Iris pigment epithelial cell (primary cell): ENCODE results near the gene SMIM28.
A peak's percentile ranks its signal among the peaks of the same experiment; 100 is the strongest.
"Not testable (repeated sequence)": the region's sequence is repeated elsewhere in the genome, so short reads cannot be mapped to it uniquely, and the experiment has no call there.

Source experiments
- DNase-seq: peaks from one replicate; pipeline ENCODE4 v3.0.0-alpha.2; 2011; ENCODE audit warnings: low read depth

Gene SMIM28

DNA sequence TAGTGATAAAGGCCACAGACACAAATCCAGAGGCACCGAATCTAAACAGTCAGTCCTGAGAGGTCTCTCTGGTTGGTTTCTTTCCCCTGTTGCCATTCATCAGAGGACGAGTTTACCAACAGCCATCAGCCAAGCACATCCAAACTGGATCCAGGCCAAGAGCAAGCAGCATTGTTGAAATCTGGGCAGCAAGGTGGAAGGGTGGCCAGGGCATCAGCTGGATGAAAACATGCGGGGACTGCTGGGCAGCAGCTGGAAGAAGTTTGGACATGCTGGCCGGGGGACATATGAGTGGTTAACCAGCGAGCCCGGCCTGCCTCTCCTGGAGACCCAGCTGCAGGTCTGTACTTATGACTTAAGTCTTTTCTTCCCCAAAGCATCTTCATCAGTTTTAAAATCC, at the start of gene SMIM28:
TSS of gene SMIM28 (plus strand) at position 62 of the 400 bp plus-strand sequence. CDS start at position 230, 168 bp downstream.
- no peak for DNase-seq

DNA sequence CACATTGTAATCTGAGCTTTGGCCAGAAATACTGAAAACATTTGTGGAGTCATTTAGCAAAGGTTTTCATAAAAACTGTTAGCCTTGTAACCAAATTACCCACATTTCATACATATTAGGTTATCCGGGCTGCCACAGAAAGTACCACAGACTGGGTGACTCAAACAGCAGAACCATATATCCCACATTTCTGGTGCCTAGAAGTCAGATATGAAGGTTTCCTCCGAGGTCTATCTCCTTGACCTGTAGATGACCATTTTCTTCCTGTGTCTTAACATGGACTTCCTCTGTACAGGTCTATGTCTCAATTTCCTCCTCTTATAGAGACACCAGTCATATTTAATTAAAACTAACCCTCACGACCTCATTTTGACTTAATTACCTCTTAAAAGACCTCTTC, 49.5 kb upstream of the SMIM28 start:
- no peak for DNase-seq

DNA sequence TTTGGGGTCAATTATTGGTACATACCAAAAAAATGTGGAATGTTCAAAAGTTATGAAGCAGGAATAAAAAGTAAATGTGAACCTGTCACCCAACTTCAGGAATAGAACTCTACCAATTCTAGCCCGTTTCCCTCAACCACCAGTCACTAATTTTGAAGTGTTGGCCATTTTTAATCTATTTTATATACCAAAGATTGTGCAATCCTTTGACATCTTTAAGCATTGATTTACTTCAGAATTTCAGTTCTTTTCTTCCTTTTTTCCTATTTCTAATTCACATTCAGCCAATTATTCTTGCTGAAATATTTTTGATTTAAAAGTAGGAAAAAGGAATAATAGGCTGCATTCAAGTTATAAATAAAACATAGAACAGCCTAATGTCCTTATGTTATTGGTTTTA, 46.9 kb upstream of the SMIM28 start:
- DNase-seq, result no peak

DNA sequence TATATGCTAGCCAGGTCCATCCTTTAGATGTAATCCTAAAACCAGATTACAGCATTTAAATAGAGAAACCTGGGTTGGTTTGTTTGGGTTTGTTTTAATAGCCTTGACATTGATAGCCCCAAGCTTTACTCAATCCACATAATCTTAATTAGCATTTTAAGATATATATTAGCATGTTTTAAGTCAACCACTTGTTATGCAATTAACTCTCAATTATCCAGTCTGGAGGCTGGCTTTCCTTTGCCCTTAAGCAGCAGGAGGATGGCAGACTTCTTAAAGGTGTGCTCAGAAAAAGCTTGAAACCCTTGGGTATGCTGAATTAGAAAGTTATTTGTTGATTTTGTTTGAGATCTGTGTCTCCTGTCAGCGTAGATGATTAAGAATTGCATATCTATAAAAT, 46.3 kb upstream of the SMIM28 start:
- DNase-seq, result no peak

DNA sequence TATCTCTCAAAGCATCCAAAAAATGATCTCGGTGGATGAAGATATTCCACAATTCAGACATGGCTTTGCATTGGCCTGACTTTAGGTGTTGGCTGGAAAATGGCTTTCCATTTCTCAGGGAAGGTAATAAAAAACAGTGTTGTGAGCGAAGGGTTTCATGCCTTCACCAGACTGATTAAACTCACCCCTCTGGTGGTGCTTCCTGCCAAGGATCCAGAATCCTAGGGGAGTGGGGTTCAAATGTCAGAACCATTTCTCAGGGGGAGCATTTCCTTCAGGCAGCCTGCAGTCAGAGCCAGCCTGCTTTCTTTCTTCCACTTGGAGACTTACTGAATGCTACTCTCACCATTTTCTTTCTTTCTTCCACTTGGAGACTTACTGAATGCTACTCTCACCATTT, 45.7 kb upstream of the SMIM28 start:
- no peak for DNase-seq

DNA sequence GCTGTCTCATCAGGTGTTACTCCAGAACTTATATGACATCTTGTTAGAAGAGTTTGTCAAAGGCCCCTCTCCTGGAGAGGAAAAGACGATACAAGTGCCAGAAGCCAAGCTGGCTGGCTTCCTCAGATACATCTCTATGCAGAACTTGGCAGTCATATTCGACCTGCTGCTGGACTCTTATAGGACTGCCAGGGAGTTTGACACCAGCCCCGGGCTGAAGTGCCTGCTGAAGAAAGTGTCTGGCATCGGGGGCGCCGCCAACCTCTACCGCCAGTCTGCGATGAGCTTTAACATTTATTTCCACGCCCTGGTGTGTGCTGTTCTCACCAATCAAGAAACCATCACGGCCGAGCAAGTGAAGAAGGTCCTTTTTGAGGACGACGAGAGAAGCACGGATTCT, 43.7 kb upstream of the SMIM28 start:
- no peak for DNase-seq

DNA sequence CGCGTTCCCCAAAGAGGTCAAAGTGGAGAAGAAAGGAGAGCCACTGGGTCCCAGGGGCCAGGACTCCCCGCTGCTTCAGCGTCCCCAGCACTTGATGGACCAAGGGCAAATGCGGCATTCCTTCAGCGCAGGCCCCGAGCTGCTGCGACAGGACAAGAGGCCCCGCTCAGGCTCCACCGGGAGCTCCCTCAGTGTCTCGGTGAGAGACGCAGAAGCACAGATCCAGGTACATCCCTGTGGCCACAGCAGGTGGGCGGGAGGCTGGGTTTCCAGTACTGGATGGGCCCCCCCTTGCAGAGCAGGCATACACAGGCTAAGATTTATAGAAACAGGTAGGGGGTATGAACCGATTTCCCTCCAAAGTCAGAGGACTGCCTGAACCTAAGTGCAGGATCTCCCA, 42.7 kb upstream of the SMIM28 start:
- no peak for DNase-seq

DNA sequence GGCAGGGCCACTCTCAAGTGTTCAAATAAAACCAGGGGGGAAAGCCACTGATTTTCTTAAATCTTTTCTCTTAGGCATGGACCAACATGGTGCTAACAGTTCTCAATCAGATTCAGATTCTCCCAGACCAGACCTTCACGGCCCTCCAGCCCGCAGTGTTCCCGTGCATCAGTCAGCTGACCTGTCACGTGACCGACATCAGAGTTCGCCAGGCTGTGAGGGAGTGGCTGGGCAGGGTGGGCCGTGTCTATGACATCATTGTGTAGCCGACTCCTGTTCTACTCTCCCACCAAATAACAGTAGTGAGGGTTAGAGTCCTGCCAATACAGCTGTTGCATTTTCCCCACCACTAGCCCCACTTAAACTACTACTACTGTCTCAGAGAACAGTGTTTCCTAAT, 41.5 kb upstream of the SMIM28 start:
- DNase-seq, result no peak

DNA sequence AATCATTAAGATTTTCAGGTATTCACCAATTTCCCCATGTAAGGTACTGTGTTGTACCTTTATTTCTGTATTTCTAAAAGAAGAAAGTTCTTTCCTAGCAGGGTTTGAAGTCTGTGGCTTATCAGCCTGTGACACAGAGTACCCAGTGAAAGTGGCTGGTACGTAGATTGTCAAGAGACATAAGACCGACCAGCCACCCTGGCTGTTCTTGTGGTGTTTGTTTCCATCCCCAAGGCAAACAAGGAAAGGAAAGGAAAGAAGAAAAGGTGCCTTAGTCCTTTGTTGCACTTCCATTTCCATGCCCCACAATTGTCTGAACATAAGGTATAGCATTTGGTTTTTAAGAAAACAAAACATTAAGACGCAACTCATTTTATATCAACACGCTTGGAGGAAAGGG, 40.6 kb upstream of the SMIM28 start:
- DNase-seq, result no peak

DNA sequence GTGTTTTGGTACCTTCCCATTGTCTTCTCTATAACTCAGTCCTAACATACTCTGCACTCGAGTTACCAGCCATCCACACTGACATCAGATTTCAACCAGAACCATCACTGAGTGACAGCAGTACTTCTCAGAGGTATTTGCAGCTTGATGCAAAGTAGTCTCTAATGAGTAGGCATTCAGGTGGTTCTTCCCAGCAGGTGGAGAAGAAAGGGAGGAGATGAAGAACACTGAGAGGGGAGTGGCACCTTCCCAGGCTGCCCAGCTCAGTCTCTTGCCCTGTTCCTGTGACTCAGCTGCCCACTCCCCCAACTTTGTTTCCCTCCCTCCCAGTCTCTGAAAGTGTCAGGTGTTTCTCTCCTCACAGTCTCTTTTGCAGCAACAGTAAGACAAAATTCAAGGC, 38.7 kb upstream of the SMIM28 start:
- no peak for DNase-seq

DNA sequence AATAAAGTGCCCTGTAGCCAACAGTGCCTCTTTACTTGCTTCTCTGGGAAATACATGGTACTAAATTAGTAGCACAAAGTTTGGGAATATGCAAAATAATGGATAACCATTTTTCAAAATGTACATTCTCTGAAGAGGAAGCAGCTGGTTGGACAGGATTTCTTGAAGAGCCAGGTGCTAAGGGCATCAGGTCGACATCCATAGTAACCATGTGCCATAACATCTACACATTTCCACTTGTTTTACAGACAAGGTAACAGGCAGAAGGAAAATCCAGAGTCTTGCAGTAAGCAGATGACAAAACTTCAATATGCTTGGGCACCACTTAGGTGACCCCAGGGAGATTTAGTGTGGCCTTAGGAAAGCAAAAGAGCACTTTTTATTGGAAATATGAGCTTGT, 36.5 kb upstream of the SMIM28 start:
- DNase-seq, result no peak

DNA sequence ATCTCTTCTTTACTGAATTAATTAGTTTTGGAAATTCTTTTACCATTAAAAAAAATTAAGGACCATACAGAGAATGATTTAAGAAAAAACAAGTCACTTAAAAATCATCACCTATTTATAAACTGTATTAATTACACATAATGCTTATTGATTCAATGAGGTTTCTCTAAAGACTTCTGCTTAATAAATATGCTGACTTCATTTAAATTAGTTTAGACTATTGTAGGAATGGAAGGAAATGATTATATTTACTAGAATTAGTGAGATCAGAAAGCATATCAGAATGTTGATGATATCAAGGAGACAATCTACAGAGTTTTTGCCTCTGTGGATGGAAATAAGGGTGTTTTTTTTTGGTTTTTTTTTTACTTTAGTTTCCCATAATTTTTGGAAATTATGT, 34.6 kb upstream of the SMIM28 start:
- no peak for DNase-seq

DNA sequence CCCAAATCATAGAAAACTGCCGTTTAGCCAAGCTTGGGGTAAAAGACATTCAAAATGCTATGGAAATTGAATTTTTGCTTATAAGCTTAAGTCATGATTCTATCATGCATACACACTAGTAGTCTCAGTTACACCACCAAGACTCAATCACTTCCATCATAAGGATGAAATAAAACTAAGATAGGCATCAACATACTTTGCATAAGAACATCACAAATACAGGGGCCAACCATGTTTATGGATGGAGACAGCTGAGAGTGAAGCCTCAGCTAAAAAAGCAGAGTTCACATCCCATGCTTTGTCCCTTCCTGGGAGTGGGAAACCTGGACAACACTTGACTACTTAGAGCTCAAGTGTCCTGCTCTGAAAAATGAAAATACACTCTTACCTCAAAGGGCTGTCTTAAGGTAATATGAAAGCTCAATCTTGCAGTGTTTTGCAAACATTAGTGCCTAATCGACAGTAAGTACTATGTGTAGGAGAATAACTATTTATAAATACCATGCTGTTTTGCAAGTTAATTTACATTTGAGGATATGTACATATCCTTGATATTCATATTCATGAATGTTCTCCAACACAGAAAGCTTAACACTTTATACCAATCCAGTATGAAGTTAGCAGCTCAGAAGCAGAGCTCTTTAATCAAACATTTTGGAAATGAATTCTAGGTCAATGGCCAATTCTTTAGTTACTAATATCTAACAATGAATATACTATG, 32.0 kb upstream of the SMIM28 start:
- no peak for DNase-seq

DNA sequence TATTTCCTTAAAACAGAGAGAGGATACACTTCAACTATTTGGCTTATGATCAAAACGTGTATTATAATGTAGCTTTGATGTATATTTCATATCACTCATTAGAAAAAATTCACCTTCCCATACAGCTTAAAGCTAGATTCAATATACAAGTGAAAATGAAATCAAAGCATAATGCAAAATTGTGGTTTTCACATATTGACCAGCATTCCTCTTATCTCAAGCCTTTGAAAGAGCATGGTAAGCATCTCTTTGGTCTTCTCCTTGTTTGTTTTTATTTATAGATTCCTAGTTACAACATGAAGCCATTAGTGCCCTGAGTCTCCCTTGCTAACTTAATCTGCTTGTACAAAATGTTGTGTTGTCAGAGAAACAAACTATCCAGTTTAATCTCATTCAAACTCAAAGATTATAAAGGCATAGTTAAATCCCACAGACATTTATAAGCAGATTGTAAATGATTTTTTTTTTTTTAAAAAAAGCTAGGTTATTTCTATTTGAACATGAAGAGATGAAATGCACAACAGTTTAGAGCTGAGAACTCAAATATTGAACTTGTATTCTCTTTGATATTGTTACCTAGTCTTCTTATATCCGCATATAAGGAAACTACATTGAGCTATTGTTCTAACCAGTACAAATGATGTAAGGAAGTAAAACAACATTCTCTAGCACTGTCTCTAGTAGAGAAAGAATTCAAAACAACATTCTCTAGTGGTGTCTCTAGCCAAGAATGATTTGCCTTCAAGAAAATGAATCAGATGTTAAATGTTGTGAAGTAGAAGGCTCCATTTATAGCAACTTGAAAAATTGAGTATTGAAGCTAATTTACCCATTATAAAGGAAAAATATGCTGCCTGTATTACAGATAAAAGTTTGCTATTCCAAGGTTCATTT, 31.2 kb upstream of the SMIM28 start:
- DNase-seq, result peak; percentile 66

DNA sequence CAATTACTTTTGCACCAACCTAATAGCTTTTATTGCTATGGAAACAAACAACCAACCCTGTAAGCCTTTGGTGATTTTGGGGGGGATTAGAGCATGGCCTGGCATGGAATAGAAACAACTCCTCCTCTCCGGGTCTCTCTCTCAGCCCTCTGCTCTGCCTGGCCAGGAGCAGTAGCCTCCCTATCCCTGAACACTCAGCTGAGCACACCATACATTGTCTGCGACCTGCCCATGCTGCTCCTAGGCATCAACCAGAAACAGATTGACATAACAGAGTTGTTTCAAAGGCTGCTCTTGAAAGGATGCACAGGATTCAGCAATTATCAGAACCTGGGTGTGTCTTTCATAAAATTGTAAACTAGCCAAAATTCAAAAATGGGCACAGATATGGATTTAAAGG, 29.8 kb upstream of the SMIM28 start:
- no peak for DNase-seq

DNA sequence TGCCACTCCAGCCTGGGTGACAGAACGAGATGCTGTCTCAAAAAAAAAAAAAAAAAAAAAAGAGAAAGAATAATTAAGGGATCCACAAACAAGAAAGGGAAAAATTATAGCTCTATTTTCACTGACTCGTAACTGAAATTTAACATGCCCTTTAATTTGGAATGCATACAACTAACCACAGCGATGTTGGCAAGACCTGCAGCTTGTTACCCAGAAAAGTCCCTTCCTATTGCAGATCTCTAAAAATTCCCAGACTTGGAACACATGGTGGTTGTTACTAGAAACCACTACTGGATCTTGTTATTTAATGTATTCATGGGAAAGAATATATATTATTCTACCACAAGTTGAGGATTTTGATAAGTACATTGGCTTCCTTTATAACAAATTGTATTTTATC, 27.8 kb upstream of the SMIM28 start:
- DNase-seq, result no peak

DNA sequence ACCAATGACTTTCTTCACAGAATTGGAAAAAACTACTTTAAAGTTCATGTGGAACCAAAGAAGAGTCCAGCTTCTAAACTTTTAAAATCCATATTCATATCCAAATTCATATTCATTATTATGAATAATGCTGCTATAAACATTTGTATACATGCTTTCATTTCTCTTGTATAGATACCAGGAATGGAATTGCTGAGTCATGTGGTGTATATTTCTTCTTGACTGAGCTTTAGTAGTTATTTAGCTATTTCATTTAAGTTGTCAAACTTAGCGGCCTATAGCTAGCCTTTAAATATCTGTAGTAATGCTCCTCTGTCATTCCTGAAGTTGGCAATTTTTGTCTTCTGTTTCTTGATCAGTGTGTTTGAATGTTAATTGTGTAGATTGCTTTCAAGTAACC, 19.8 kb upstream of the SMIM28 start:
- peak; percentile 39 for DNase-seq

DNA sequence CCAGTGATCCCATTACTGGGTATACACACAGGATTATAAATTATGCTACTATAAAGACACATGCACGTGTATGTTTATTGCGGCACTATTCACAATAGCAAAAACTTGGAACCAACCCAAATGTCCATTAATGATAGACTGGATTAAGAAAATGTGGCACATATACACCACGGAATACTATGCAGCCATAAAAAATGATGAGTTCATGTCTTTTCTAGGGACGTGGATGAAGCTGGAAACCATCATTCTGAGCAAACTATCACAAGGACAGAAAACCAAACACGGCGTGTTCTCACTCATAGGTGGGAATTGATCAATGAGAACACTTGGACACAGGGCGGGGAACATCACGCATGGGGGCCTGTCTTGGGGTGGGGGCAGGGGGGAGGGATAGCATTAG, 9.0 kb upstream of the SMIM28 start:
- not testable (repeated sequence) for DNase-seq

DNA sequence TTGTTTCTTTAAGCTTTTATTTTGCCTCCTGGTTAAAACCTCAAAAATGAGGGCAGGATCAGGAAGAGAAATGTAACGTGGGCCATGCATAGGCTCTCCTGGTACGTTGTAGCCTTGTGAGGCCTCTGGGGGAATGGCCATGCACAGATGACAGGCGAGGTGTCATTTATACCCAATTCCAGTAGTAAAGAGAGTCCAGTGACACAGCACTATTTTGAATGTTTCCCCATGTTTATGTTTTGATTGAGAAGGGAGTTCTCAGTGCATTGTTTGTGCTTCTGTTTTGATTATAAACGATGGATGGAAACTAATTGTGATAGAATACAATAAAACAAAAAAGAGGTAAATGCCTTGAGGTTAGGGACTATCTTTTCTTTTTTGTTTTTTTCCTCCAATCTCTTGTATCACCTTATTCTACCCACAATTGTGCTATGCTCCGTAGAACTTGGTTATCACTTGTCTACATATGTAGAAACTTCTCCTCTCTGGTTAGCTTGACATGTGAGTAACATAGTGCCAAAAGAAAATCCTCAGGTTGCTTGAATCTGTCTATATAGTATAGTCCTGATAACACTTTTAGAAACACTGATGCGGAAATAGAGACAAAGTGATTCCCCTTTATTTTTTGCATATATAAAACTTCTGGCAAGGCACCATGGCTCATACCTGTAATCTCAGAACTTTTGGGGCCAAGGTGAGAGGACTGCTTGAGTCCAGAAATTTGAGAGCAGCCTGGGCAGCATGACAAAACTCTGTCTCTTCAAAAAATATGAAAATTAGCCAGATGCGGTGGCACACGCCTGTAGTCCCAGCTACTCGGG, 6.9 kb upstream of the SMIM28 start:
- no peak for DNase-seq

DNA sequence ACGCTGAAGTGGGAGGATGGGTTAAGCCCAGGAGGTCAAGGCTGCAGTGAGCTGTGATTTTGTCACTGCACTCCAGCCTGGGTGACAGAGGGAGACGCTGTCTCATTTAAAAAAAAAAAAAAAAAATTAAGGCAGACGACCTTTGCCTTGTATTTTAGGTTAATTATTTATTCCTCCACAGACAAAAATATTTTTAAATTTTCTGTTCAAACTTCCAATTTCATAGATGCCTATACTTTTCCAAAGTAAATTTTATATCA, 6.3 kb upstream of the SMIM28 start:
- no peak for DNase-seq

DNA sequence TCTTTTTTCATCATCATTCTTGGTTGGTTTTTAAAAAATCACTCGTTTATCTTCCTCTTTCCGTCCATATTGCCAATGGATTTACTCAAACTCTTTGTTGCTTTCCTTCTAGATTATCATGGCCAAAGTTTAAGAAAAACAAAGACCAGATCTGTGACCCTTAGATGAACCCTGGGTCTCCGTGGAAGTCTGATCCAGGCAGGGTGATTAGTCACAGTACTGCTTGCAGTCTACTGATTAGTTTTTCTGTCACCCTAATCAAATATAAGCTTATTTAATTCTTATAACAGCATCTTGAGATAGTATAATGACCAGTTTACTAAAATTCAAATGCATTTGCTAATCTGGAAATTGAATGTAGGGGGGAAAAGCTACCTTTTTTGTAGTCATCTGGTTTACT, 6.0 kb upstream of the SMIM28 start:
- peak; percentile 83 for DNase-seq

DNA sequence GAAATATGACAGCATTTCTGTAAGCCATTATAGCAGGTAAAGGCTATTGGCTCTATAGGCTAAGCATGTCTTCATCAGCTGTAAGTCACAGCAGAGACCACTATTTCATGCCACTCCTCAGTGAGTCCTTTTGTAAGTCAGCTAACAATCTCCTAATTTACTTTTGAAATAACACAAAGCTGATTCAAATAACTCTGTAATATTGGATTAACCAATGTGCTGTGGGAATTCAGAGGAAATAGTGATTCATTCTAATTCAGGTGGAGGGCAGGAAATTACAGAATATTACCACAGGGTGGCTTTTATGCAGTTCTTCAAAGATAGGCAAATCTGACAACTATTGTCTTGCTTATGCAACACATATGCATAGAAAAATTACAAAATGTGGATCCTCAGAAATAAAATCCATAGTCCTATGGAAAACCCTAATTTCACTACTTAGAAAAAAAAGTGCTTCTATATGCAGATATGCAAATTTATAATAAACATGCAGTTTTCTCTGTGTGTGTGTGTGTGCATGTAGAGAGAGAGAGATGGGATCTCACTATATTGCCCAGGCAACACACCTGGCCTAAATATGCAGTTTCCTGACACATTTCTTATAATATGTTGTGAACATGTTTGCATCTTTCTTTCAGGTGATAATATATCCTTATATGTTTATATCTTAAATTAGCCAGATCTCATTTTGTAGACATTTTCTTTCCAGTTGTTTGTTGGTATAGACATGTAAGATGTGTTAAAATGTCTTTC, 4.8 kb upstream of the SMIM28 start:
- peak; percentile 59 for DNase-seq
